Neutrophil (primary cell): Measurements from ENCODE around the gene SYT12.

Experiments used
- H3K27ac ChIP-seq: fragments of 200-600 bp; sonication (generic); 2 replicates; pipeline ENCODE4 v1.5.1; 2016; ENCODE audit warnings: mild to moderate bottlenecking, moderate library complexity
- H3K27me3 ChIP-seq: fragments of 200-600 bp; sonication (generic); 2 replicates; pipeline ENCODE4 v1.6.0; 2016; ENCODE audit warnings: mild to moderate bottlenecking
- H3K36me3 ChIP-seq: fragments of 200-600 bp; sonication (generic); 2 replicates; pipeline ENCODE4 v1.5.1; 2017
- H3K4me1 ChIP-seq, 2 experiments: fragments of 200-600 bp in 1 of 2; sonication (generic) in 1 of 2; 1 replicate in 1 of 2; 2 replicates in 1 of 2; pipeline versions ENCODE4 v1.5.1 to v1.6.1; 2013 to 2016; ENCODE audit warnings: low read depth in 1 of 2, low read length in 1 of 2, mild to moderate bottlenecking in 1 of 2, moderate library complexity in 1 of 2; ENCODE audit not compliant: control insufficient read depth in 1 of 2, insufficient read depth in 1 of 2
- H3K4me3 ChIP-seq, 2 experiments: fragments of 200-600 bp in 1 of 2; sonication (generic) in 1 of 2; 1 replicate in 1 of 2; 2 replicates in 1 of 2; pipeline ENCODE4 v1.5.1; 2013 to 2016; ENCODE audit warnings: low read depth in 1 of 2, low read length in 1 of 2, mild to moderate bottlenecking in 1 of 2, moderate library complexity in 1 of 2
- H3K9me3 ChIP-seq: fragments of 200-600 bp; sonication (generic); 2 replicates; pipeline ENCODE4 v1.5.1; 2016
- CTCF ChIP-seq: fragments of 200-600 bp; sonication (generic); IDR thresholded peaks from 2 replicates; pipeline ENCODE4 v1.5.1; 2016; ENCODE audit warnings: antibody characterized with exemption

SYT12 gene

GRCh38 chr11:67058506-67058905 lies 35.6 kb downstream of the SYT12 start:
- no peak overlapping the region for H3K27ac ChIP-seq

GRCh38 chr11:67059671-67060070 lies 36.7 kb downstream of the SYT12 start:
- no peak for TF ChIP-seq CTCF
- no peaks in the 10 kb centered on the region for H3K36me3 ChIP-seq
- H3K9me3 ChIP-seq = no peaks in the 10 kb centered on the region
- H3K4me1 ChIP-seq = peaks cover 4 to 7% of the 10 kb centered on the region in 2 experiments
- H3K27ac ChIP-seq = no peak overlapping the region
- no peak overlapping the region for H3K4me3 ChIP-seq
- peaks cover 51% of the 10 kb centered on the region for H3K27me3 ChIP-seq

More at GRCh38 chr11:67058506-67058905, 35.6 kb downstream of the SYT12 start:
- Histone ChIP-seq H3K9me3 (no peaks in the 10 kb centered on the region), H3K4me1 (peaks cover 4 to 7% of the 10 kb centered on the region in 2 experiments), H3K27me3 (peaks cover 63% of the 10 kb centered on the region), H3K36me3 (no peaks in the 10 kb centered on the region), H3K4me3 (no peak overlapping the region)
- TF ChIP-seq CTCF = no peak

- H3K27ac ChIP-seq = no peak overlapping the region
- H3K4me3 ChIP-seq = no peak overlapping the region
- no peaks in the 10 kb centered on the region for H3K36me3 ChIP-seq
- peaks cover 46% of the 10 kb centered on the region for H3K27me3 ChIP-seq
- TF ChIP-seq CTCF = no peak
- H3K9me3 ChIP-seq = no peaks in the 10 kb centered on the region
- peaks cover 4 to 7% of the 10 kb centered on the region in 2 experiments for H3K4me1 ChIP-seq
These were observed 37.2 kb downstream of the SYT12 start for GRCh38 chr11:67060111-67060522.

GRCh38 chr11:67062526-67063373 lies 39.8 kb downstream of the SYT12 start:
- Histone ChIP-seq H3K36me3 (no peaks in the 10 kb centered on the region), H3K4me3 (no peak overlapping the region), H3K27ac (no peak overlapping the region), H3K9me3 (no peaks in the 10 kb centered on the region), H3K4me1 (no peaks in the 10 kb centered on the region), H3K27me3 (peaks cover 20% of the 10 kb centered on the region)
- no peak for TF ChIP-seq CTCF

- peaks cover under 1% of the 10 kb centered on the region in 2 experiments for H3K4me1 ChIP-seq
- H3K4me3 ChIP-seq = no peak overlapping the region
- peaks cover 21% of the 10 kb centered on the region for H3K27me3 ChIP-seq
- H3K36me3 ChIP-seq = no peaks in the 10 kb centered on the region
- no peak for TF ChIP-seq CTCF
- H3K27ac ChIP-seq = no peak overlapping the region
- H3K9me3 ChIP-seq = no peaks in the 10 kb centered on the region
These were observed 43.4 kb downstream of the SYT12 start for GRCh38 chr11:67066333-67066709.
